ENCODE data around the gene CISD3.

Gene CISD3

GRCh38 chr17:38745545-38745944 lies 15.4 kb downstream of the CISD3 start:
- no peak for DNase-seq (ENCODE audit: low read depth)

GRCh38 chr17:38746004-38746848 lies 16.1 kb downstream of the CISD3 start:
- no peak for DNase-seq (ENCODE audit: low read depth)

GRCh38 chr17:38746849-38747462 lies 16.8 kb downstream of the CISD3 start:
- DNase-seq (ENCODE audit: low read depth): no peak

DNA sequence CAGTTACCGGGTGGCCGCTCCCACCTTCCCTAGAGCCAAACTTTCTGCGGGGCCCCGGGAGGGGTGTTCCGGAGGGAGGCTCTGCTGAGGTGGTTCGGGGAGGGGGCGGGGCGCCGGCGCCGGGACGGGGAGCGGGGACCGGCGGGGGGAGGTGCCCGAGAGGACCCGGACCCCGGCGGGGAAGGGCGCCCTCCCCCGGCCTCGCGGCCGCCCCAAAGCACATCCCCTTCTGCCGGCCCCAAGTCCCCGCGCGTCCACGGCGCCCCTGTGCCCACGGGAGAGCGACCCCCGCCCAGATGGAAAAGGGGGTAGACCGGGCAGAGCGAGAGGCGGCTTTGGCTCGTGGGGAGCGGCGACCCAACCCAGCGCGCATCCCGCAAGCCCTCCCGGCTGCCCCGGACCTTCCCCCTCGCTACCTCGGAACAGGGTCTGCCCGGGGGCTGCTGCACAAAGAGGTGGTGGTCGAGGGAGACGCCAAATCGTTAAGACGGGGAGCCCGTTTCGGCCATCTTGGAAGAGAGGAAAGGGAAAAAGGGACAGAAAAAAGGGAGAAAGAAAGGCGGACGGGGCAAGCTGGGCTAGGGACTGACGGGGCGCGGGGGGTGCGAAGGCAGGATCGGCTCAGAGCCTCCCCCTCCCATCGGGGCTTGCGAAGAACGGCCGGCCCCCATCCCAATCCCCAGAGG lies 17.5 kb downstream of the CISD3 start:
- DNase-seq (ENCODE audit: low read depth): no peak

GRCh38 chr17:38748149-38748891 lies 18.2 kb downstream of the CISD3 start, which contains the start of gene PCGF2:
Gene PCGF2, minus strand, starts transcription at chr17:38748336. Its CDS starts 7,934 bp downstream, at chr17:38740402.
- no peak for DNase-seq (ENCODE audit: low read depth)

- no peak for DNase-seq (ENCODE audit: low read depth)
Observed at GRCh38 chr17:38748892-38749222, 18.7 kb downstream of the CISD3 start.

GRCh38 chr17:38749223-38750043 lies 19.3 kb downstream of the CISD3 start:
- DNase-seq (ENCODE audit: low read depth): no peak

DNA sequence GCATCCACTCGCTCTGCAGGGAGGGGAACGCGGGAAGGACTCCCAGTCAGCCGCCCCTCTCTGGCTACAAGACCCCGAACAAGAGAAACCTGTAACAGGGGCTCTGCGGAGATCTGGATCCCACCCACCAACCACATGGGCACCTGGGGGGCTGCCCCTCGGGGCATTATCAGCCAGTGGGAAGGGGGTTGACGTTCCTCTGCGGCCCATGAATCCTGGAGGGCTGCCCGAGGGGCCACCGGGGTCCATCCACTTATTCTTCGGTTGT lies 19.8 kb downstream of the CISD3 start:
- DNase-seq (ENCODE audit: low read depth): no peak

DNA sequence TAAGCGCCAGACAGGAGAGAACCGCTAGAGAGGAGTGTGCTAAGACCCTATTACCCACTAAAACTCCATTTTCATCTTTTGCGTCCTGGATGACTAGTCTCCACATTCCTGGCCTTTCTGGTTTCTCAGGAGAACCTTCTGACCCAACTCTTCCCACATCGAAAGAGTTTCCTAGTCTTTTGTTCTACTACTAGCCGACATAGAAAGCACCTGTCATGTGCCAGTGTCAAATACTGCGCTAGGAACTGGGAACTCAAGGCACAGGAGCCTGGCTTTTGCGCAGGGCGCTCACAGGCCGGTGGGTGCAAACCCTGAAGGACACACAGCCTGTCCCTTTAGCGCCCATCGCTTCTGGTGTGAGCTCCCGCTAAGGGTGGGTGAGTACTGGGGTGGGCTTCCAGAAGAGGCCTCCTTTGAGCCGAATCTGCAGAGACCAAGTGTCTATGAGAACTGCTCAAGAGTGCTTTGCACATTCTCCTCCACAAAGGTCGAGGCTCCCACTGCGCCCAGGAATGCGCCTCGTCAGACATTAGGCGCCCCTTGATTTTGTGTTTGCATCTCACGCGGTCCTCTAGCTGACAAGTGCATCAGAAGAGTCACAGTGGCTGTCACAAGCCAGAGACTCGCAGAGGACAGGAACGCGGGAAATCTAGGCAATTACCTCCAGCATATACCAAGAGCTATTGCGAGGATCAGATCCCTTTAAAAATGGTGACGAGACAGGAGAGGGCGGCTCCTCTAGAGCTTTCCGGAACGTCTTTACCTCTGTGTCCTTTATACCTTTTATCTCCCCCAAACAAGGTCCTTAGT lies 20.4 kb downstream of the CISD3 start:
- DNase-seq (ENCODE audit: low read depth): no peak

GRCh38 chr17:38751144-38751807 lies 21.1 kb downstream of the CISD3 start:
- DNase-seq (ENCODE audit: low read depth): no peak

- DNase-seq (ENCODE audit: low read depth): no peak
Observed at GRCh38 chr17:38751808-38752307, 21.7 kb downstream of the CISD3 start.

DNA sequence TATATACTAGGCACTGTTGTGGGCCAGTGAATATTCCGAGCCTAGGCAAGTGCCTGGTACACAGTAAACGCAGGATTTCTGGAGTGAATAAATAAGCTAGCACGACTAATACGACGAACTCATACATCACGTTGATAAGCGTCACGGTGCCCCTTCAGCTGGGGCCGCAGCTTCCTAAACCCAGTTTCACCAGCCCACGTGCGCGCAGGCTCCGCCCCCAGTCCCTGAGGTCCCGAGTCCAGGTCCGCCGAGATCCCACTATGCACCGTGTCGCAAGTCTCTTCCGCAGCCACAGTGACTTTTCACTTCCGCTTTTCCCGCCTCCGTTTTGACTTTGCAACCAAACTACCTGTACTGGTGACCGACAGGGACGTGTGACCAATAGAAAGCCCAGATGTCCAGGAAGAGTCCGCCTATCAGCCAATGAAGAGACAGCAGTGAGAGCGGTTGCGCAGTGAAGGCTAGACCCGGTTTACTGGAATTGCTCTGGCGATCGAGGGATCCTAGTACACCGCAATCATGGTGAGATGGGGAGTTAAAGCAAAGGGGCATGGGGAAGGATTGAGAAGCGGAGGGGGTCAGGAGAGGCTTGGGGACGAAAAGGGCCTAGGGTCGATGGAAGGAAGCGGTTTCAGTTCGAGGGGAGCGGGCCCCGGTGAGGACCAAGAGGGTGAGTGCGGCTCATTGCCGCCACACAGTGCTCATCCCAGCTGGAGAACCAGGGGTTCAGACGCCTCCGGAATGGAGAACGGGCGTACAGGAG lies 22.3 kb downstream of the CISD3 start, which contains the start of gene PSMB3:
TSS of gene PSMB3 (plus strand) at position 434 of the 763 bp plus-strand sequence. CDS start at position 520, 86 bp downstream.
- DNase-seq (ENCODE audit: low read depth): peak; percentile 89

DNA sequence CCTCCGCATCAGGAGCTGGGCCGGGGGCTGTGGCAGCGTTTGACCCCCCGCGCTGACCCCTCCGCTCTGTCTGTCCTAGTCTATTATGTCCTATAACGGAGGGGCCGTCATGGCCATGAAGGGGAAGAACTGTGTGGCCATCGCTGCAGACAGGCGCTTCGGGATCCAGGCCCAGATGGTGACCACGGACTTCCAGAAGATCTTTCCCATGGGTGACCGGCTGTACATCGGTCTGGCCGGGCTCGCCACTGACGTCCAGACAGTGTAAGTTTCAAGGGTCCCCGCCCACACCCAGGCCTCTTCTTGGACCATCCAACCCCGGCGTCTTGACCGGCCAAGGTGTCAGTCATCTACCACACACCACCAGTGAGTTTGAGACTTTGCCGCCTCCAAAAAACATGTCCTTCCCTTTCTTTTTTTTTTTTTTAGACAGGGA lies 22.9 kb downstream of the CISD3 start:
- no peak for DNase-seq (ENCODE audit: low read depth)

DNA sequence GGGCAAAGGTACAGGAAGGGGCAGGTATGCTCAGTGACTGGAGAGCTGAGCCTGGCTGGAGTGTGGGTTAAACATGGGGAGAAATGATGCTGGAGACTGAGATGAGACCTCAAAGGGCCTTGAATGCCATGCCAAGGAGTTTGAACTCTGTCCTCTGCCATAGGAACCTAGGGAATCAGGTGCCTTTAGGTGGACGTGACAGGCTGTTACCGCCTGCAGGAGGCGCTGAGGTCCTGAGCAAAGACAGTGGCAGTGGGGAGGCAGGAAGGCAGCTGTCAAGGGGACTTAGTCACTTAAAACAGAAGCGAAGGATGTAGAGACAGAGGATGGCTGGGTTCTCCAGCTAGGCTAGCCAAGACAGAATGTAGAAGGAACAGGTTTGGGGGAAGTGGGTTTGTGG lies 31.5 kb downstream of the CISD3 start:
- no peak for DNase-seq (ENCODE audit: low read depth)

DNA sequence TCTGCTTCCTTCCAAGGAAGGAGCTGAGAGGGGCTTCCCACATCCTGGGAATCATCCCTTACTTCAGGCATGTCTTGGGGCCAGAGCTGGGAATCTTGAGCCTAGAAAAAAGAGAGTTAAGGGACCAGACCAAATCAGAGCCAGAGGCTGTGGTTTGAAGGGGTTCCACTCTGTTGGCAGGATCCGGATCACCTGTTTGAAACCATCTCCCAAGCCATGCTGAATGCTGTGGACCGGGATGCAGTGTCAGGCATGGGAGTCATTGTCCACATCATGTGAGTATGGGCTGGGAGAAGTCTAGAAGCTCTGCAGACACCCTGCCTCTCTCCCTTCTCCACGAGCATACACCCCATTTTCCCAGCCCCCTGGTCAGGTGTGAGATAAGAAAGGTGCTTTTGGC lies 32.1 kb downstream of the CISD3 start:
- DNase-seq (ENCODE audit: low read depth): no peak

DNA sequence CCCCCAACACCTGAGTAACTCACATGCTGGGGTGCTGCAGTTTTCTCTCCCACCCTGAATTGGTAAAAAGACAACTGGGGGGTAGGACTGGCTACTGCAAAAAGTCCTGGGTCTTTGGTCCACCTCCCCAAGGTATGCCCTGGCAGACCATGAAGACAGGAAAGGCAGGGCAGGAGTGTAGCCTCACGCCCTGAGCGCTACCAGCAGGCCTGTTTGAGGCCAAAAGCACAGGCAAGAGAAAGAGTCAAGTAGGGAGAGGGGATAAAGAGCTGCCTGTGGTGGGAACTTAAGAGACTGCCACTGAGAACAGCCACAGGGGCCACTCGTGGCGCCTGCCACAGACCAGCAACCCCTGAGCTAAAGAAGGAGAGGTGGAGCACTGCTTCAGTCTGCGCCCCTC lies 36.2 kb downstream of the CISD3 start:
- DNase-seq (ENCODE audit: low read depth): no peak

- no peak for DNase-seq (ENCODE audit: low read depth)
Observed at GRCh38 chr17:38768417-38768816, 38.3 kb downstream of the CISD3 start.

GRCh38 chr17:38773258-38773657 lies 43.1 kb downstream of the CISD3 start:
- no peak for DNase-seq (ENCODE audit: low read depth)

DNA sequence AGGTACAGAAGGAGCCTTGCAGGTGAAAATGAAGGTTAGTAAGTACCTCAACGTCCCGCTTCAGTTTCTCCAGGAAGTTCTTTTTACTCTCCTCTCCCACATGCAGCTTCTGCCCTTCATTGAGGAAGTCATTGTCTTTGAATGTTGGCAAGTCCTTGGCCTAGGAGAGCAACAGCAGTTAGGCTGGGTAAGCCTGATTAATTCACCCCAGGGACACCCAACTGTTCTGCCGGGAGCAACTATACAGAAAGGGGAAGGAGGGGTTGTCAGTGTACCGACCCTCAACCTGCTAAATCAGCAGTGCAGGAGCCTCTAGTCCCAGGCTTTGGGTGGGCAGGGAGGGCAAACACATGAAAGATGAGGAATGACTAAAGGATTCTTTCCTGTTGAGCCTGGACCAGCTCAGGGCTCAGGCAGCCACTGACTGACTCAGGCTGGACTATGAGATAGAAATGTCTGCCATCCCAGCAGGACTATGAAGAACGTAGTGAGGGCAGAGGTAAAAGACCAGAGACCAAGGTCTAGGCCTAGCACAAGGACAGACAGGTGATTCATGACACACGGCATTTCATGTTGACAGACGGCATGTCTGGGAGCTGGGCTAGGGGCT lies 47.6 kb downstream of the CISD3 start:
- DNase-seq (ENCODE audit: low read depth): no peak

Measured in HS-27A (cell line).